ENCODE results near the gene RGS9.
"Not testable (repeated sequence)": the region's sequence is repeated elsewhere in the genome, so short reads cannot be mapped to it uniquely, and the experiment has no call there.

The RGS9 gene

GRCh38 chr17:65174974-65175373, 37.8 kb downstream of the RGS9 start:
- no peak for DNase-seq (ENCODE audit: low read depth)
- TF ChIP-seq CTCF (conservative IDR thresholded peaks at IDR 0.05; ENCODE audit: low read depth, low read length), result no peak
- no peak overlapping the region for H3K4me3 ChIP-seq (ENCODE audit: low read length)

- TF ChIP-seq CTCF (conservative IDR thresholded peaks at IDR 0.05; ENCODE audit: low read depth, low read length), result no peak
- H3K4me3 ChIP-seq (ENCODE audit: low read length), result no peak overlapping the region
- DNase-seq (ENCODE audit: low read depth), result no peak
Observed at GRCh38 chr17:65175952-65176351, 38.8 kb downstream of the RGS9 start.

- TF ChIP-seq CTCF (conservative IDR thresholded peaks at IDR 0.05; ENCODE audit: low read depth, low read length), result no peak
- no peak overlapping the region for H3K4me3 ChIP-seq (ENCODE audit: low read length)
- DNase-seq (ENCODE audit: low read depth), result no peak
Observed at GRCh38 chr17:65176646-65177409, 39.7 kb downstream of the RGS9 start.

GRCh38 chr17:65177901-65178300, 40.7 kb downstream of the RGS9 start:
- no peak overlapping the region for H3K4me3 ChIP-seq (ENCODE audit: low read length)
- DNase-seq (ENCODE audit: low read depth), result no peak
- TF ChIP-seq CTCF (conservative IDR thresholded peaks at IDR 0.05; ENCODE audit: low read depth, low read length), result no peak

- not testable (repeated sequence) for DNase-seq (ENCODE audit: low read depth); H3K4me3 ChIP-seq (ENCODE audit: low read length)
Observed at GRCh38 chr17:65180276-65180675, 43.1 kb downstream of the RGS9 start.

GRCh38 chr17:65180752-65181236, 43.6 kb downstream of the RGS9 start:
- H3K4me3 ChIP-seq (ENCODE audit: low read length); DNase-seq (ENCODE audit: low read depth): not testable (repeated sequence)

- TF ChIP-seq CTCF (conservative IDR thresholded peaks at IDR 0.05; ENCODE audit: low read depth, low read length), result no peak
- H3K4me3 ChIP-seq (ENCODE audit: low read length), result no peak overlapping the region
- DNase-seq (ENCODE audit: low read depth), result no peak
Observed at GRCh38 chr17:65181237-65182061, 44.3 kb downstream of the RGS9 start.

- no peak for TF ChIP-seq CTCF (conservative IDR thresholded peaks at IDR 0.05; ENCODE audit: low read depth, low read length)
- H3K4me3 ChIP-seq (ENCODE audit: low read length), result no peak overlapping the region
- no peak for DNase-seq (ENCODE audit: low read depth)
Observed at GRCh38 chr17:65182233-65182632, 45.1 kb downstream of the RGS9 start.
